Measurements from ENCODE around the gene MAP2K2. TPM values are rescaled to one million over a fixed set of nuclear protein-coding genes. Genes with fewer than 3 reads are reported as not detected.

Gene MAP2K2
- total RNA-seq, 1 experiment from 2014 or later, result 84.3 TPM

DNA sequence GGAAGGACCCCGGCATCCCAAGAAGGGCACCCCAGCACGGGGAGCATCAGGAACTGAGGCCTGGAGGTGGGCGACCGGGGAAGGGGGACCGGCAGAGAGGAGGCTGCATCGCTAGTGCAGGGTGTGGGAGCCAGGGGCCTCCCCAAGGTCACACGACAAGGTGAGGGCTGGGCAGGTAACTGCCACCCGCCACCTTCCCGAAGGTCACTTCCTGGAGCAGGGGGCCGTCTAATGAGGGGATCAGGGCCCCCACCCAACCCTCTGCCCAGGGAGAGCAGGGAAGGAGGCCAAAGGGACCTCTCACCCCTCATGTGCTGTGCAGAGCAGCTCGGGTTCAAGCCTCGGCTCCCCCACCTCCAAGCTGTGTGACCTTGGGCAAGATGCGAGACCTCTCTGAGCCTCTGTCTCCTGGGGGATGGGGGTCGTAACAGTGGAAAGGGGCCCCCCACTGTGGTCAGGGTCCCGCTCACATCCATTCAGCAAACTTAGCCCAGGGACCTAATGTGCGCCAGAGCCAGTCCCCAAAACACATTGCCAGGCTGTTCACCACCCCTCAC lies 63.2 kb downstream of the MAP2K2 start:
- DNase-seq (ENCODE audit: low spot score), result no peak

DNA sequence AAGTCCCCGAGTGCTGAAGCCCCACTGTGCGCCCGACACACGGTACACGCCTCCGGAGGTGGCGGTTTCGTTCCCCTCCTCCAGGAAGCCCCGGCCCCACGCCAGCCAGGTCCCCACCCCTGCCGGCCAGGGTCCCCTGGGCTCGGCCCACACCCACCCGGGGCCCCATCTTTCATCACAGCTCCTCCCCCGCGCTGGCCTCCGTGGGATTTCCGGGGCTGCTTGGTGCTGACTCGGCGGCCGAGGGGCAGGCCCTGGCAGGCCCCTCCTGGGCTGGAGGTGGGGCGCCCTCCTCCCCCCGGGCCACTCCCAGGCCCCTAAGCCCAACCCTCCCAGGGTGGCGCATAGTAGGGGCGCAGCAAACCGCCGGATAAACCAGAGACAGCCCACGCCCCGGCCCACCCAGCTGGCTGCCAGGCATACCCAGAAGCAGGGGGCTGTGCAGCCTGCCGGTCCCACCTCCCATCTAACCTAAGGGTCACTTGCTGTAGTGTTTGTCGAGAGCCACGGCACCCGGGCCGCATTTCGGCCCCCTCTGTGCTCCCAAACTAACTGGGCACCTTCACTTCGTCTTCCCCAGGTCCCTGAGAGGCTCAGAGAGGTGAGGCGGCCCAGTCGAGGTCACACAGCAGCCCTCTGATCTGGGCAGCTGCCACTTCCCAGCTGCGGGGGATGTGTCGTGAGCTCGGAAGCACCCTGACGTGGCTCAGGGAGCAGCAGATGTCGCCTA lies 63.9 kb downstream of the MAP2K2 start:
- DNase-seq (ENCODE audit: low spot score), result no peak

DNA sequence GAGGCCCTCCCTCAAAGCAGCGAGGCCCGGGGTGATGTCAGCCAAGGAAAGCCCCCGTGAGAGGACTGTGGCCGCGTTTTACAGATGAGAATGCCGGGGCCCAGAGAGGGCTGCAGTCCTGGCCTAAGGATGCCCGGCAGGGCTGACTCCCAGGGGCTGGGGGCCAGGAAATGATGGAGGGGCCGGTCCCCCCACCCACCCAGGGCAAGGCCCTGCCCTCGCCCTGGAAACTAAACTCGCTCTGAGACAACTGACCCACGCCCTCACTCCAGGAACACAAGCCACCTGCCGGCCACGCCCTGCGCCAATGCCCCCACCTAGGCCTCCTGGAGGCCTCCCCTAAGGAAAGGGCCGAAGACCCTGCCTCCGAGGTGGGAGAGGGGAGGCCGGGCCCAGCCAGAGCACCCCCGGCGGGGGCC lies 64.5 kb downstream of the MAP2K2 start:
- no peak for DNase-seq (ENCODE audit: low spot score)

DNA sequence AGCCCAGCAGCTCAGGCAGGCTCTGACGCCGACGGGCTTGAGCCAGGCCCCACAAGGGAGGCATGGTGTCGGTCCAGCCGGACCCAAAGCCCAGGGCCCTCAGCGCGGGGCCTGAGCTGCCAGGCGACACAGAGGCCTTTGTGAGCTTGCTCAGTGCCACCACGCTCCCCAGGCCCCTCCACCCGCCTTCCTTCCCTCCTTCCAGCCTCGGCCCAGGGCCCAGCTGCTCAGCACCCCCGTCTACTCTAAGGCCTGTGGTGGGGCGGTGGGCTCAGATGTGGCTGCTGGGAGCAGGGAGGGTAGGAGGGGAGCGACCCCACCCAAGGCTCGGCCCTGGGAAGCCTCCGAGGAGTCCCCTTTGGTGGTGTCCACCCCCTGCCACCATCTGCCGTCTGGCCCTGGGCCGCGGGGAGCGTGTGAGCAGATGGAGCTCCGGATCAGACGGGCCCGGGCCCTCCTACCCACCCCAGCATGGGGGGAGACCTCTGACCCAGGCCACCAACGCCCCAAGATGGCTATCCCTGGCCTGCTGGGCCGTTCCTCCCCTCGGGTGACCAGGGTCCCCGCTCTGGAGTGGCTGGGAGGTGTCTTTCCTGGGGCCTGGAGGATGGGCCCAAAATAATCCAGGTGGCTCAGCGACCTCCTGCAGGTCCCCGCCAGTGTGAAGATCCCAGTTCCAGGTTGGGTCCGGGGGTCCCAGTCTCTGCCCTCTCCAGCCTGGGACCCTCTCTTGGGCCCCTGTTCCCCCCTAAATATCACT lies 65.0 kb downstream of the MAP2K2 start:
- no peak for DNase-seq (ENCODE audit: low spot score)

DNA sequence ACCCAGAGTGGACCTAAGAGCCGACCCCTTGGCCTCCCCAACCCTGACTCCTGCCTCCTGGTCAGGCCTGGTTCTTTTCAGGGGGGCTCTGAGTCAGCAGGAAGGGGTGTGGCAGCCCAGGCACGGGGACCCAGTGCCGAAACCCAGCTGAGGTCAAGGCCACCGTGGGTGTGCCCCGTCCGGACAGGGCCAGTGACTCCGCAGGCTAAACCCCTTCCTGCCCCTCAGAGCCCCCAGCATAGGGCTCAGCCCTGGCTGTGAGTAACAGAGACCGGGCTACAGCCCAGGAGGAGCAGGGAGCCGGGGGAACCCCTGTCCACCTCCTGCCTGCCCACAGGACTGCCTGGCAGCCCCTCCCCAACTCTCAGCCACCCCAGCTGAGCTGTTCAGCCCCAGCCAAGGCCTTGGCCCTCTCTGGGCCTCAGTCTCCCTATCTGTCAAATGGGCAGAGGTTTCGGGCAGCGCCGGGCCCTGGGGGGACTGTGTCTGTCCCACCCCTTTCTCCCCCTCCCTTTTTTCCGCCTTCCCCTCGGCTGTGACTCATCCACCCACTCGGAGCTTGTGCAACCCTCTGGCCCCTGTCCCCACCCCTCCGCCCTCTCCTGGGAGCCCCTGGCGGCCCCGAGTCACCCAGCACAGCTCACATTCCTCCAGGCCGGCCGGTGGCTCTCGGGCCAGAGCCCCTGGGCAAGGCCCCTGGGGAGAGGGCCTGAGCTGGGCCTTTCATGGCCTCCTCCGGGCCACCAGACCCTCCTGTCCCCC lies 65.8 kb downstream of the MAP2K2 start:
- DNase-seq (ENCODE audit: low spot score), result peak; percentile 75

DNA sequence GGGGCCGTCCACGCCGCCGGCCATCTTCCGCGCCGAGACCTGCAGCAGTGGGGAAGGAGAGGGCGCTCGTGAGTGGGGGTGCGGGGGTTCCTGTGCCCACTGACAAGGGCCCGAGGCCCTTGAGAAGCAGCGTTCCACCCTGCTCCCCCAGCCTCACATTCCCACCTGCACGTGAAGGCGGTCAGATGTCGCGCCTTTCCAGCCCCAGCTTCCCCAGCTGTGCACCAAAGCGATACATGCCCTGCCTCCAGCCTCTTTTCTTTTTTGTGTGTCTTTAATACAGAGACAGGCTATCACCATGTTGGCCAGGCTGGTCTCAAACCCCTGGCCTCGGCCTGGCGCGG lies 68.7 kb downstream of the MAP2K2 start:
- no peak for DNase-seq (ENCODE audit: low spot score)

DNA sequence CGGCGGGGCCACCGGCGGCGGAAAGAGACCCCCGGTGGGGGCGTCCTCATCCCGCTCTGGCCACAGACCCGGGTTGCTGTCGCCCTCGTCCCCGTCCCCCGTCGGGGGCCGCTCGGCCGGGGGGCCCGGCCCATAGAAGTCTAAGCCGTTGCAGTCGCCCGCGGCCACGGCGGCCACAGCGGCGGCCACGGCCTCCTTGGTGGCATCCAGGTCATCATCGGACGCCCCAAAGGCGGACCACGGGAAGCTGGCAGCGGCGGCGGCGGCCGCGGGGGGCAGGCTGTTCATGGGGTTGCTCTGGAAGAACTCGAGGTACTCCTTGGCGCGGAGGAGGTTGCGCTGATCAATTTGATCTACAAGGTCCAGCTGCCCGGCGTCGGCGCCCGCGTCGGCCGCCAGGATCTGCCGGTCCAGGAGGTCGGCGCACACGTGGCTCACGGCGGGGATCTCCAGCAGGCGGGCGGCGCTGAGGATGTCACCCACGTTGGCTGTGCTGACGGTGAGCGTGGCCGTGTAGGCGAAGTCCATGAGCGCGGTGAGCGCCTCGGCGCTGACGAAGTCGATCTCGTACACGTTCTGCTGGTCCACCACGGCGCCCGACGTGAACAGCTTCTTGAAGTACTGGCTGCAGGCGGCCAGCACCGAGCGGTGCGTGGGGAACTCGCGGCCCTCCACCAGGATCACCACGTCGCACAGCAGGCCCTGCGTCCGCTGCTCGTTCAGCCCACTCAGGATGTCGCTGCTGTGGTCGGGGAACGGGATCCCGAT lies 69.3 kb downstream of the MAP2K2 start:
- DNase-seq (ENCODE audit: low spot score), result no peak

DNA sequence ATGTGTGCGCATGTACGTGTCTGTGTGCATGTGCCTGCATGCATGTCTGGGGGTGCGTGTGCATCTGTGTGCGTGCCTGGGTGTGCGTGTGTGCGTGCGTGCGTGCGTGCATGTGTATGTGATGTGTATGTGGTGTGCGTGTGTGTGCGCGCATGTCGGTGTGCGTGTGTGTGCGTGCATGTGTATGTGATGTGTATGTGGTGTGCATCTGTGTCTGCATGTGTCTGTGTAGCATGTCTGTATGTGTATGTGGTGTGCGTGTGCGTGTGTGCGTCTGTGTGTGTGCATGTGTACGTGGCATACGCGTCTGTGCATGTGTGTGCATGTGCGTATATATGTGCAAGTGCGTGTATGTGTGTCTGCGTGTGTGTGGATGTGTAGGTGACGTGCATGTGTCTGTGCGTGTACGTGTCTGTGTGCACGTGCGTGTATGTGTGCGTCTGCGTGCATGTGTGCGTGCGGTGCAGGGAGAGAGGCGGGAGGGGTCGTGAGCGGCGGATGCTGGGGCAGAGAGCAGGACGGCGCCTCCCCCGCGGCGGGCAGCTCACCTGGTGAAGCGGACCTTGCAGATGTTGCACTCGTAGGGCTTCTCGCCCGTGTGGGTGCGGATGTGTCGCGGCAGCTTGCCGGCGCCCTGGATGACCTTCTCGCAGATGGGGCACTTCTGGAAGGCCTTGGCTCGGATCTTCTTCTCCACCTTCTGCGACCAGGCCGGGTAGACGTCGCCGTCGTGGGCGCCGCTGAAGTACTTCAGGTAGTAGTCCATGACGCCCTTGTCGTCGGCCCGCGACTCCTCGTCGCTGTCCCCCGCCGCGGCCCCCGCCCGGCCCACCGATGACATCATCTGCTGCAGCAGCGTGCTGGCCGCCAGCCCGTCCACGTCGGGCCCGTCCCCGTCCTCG lies 70.2 kb downstream of the MAP2K2 start:
- no peak for DNase-seq (ENCODE audit: low spot score)

DNA sequence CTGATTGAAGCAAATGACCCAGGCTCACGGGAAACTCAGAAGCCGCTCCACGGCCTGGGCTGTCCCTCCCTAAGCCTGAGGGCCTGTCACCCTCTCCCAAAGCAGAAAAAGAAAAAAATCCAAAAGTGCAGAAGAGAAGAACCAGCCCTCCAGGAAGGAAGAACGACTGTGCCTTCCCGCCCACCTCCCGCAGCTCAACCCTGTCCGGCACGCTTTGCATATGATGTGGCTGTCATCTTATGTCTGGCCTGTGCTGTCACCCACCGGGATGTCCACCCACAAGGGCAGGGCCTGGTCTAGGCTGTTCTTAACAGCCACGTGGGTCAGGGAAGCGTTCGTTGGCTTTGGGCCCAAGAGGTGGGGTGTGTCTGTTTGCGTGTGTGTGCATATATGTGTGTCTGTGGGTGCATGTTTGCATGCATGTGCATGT lies 70.9 kb downstream of the MAP2K2 start:
- peak; percentile 26 for DNase-seq (ENCODE audit: low spot score)

DNA sequence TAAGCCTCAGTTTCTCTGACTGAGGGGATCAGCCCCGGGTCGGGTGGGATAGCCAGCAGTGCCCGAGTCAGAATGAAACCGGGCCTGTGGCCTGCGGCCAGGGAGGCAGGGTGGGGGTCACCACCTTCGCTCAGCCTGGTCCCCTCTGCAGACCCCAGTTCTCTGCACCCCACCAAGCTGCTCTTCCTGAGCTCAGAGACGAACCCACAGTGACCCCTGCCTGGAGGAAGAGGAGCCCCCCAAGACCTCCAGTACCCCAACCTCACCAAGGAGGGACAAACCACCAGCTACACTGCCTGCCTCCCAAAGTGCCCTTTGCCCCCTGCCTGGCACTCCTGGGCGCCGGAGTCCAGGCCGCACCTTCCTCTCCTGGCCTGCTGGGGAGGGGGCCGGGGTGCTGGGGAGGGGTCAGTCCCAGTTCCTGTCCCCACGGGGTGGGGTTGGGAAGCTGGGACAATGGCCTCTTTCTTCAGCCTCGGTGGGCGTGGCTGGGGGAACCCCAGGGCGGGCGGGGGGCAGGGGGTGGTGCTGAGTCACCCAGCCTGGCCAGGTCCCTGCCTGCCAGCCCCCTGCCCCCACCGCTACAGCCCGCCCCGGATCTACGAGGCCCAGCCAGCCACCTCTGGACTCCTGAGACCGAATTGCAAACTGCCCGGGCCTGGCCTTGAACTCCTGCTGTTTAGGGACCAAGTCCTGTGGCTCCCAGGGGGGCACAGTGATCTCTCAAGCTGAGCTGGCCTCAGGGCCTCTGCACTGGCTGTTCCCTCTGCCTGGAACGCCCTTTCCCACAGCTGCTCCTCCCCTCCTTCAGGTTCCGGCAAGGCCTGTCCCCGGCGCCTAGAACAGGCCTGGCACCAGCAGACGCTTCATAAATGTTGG lies 71.6 kb downstream of the MAP2K2 start:
- DNase-seq (ENCODE audit: low spot score), result peak; percentile 70

DNA sequence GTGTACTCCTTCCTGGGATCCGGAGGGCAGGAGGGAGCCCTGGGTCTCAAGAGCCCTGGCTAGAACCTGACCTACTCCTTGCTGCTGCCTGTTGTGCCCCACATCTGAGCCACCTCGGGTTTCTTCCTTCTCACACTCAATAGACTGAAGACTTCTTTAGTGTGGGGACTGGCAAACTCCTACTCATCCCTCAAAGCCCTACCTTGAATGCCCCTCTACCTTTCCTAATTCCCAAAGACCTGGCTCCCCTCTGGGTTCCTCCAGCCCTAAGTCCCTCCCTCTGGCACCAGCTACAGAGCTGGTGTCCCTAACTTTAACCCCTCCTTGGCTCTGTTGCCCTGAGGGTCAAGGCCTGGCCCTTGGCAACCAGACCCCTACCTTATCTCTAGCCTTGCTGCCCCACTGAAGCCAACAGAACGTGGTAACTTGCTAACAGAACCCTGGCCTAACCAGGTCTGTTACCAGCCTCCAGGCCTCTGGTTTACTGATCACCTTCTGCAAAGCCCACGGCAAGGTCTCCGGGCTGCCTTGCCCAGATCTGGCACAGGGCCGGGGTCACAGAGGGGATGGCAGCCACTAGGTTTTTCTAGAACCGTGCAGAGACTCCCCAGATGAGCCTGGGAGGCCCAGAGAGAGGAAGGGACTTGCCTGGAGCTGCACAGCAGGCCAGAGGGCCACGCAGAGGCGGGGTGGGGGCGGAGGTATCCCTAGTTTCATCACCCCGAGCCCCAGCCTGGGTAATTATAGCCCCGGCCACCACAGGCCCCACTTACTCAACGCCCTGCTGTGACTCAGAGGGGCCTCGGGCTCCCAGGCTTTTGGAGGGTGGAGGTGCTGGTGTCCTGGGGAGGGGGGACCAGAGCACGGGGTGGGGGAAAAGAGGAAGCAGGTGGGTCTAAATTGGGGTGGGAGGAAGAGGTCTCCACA lies 72.5 kb downstream of the MAP2K2 start:
- DNase-seq (ENCODE audit: low spot score), result peak; percentile 55

DNA sequence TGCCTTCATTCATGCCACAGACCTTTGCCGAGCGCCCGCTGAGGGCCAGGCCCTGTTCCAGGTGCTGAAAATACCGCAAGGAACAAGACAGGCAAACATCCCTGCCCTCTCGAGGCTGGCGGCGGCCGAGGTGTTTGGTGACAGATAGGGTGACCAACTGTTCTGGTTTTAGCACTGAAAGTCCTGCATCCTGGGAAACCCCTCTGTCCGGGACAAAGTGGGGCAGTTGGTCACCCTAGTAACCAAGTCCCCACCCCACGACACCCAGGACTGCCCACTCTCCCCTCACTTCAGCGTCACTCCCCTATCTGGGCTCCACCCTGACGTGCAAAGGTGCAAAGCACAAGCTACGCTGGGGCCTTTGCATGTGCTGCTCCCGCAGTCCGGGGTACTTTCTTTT lies 74.5 kb downstream of the MAP2K2 start:
- no peak for DNase-seq (ENCODE audit: low spot score)

DNA sequence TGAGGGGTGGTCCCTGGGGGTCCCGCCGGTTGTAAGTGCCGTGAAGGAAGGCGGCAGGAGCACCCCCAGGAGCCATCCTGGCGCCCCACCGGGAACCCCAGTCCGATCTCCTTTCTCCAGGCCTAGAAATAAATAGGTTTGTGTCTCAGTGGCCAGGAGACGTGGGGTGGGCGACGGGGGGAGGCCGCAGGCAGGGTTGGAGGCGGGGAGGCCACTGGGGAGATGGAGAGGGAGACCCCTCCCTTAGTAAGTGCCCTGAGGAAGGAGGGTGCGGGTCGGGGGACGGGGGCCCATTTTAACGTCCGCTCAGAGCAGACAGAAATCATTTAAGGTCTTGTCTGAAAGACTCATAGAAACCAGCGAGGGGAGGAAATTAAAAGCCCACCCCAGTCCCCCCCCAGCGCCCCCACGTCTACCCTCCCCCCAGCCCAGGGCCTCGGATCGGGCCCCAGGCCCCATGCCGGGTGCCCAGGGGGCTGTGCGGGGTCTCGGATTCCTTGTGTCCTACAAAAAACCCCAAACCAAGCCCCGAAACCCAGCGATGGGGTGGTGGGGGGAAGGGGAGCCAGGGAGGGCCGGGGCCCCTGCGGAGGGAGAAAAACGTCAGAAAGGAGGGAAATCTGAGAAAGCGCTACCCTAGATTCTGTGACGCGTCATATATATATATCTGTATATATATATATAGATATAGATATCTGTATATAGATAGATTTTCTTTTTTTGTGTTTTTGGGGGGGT lies 76.8 kb downstream of the MAP2K2 start:
- DNase-seq (ENCODE audit: low spot score), result no peak

DNA sequence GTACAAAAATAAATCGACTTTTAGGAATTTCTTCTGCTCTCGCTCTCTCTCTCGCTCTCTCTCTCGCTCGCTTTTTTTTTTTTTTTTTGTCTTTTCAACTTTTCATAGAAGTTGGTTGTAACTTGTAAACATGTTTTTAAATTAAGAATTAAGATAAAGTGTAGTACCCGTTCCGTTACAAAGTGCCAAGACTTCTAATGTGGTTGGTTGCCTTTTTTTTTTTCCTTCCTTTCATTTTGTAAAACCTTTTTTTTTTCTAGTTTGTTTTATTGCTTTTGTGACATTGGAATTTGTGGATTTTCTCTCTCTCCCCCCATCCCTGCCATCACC lies 77.6 kb downstream of the MAP2K2 start:
- no peak for DNase-seq (ENCODE audit: low spot score)

DNA sequence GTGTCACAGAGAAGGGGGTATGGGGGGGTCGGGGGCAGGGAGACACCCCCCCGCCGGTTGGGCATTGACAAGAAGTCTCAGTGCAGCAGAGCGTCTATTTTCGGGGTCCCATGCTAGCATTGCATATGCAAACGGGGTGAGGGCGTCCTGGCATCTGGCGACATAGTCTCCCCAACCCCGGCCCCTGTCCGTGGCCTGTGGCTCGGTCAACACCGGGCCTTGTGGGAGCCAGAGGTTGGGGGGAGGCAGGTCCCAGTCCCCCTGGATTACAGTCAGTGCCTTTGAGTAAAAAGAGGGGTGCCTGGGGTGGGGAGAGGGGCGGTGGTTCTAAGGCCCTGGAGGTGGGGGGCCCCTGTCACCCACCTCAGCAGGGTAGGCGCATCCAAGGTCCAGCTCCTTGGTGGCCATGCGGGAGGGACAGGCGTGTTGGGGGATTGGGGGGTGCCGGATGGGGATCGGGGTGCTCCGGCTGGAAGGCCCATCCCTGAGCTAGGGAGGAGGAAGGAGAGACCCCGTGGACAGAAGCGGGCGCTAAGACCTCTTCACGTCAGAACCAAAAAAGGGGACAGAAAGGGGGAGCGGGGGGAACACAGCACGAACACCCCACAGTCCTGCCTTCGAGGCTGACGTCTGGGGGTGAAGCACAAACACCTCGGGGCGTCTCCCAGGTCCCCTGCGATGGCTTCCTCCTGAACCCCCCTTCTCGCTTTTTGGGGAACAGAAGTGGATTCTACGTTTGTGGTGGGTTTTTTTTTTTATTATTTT lies 78.1 kb downstream of the MAP2K2 start:
- no peak for DNase-seq (ENCODE audit: low spot score)

DNA sequence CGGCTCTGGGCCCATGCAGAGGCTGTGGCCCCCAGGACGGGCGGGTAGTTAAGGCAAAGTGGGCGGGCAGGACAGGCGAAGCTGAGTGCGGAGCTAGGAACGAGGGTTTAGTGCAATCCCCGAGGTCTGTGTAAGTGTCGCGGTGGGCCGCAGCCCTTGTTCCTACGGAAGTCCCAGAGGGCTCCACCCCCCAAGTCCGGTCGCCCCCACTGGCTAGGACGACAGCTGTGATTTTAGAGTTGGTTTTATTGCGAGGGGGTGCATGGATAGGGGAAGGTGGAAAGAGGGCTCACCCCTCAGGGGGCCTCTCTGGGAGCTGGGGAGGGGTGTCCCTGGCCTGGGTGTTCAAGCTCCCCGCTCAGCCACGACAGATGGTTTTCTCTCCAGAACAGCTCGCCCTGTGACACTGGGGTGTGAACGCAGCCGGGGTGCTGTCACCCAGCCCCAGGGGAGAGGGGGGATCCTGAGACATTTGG lies 78.9 kb downstream of the MAP2K2 start:
- no peak for DNase-seq (ENCODE audit: low spot score)
